ENCODE data around the gene ZNF785. TPM values are rescaled to one million over a fixed set of nuclear protein-coding genes. Genes with fewer than 3 reads are reported as not detected.

The ZNF785 gene
- total and polyA plus RNA-seq, 2 of the 13 experiments (the other 11 are each of a cell fraction or from before 2014, with no cell fraction given): 0.01 TPM; not detected in 1

- TF ChIP-seq ZNF34 (CRISPR knock-in tag; IDR thresholded peaks at IDR 0.05; ENCODE audit: borderline replicate concordance): no peak
- no peak for TF ChIP-seq KDM2A (CRISPR knock-in tag; IDR thresholded peaks at IDR 0.05; ENCODE audit: borderline replicate concordance, low read depth)
- TF ChIP-seq ZNF776 (CRISPR knock-in tag; IDR thresholded peaks at IDR 0.05): no peak
- TF ChIP-seq BCL6 (CRISPR knock-in tag; IDR thresholded peaks at IDR 0.05): no peak
- no peak for TF ChIP-seq FOXJ3 (CRISPR knock-in tag; IDR thresholded peaks at IDR 0.05; ENCODE audit: borderline replicate concordance)
- TF ChIP-seq NONO (IDR thresholded peaks at IDR 0.05): no peak
- 0 out of 2 replicates have a peak, but pooled peaks have one; percentile 9 for TF ChIP-seq NONO (CRISPR knock-in tag; conservative IDR thresholded peaks at IDR 0.05)
- TF ChIP-seq HIVEP1 (CRISPR knock-in tag; IDR thresholded peaks at IDR 0.05): 0 out of 2 replicates have a peak, but pooled peaks have one; percentile 21
- TF ChIP-seq ZNF33B (CRISPR knock-in tag; IDR thresholded peaks at IDR 0.05): no peak
- TF ChIP-seq POLR2G (IDR thresholded peaks at IDR 0.05; ENCODE audit: low read depth, low read length): peak; percentile 39
- TF ChIP-seq, protein P1, sequence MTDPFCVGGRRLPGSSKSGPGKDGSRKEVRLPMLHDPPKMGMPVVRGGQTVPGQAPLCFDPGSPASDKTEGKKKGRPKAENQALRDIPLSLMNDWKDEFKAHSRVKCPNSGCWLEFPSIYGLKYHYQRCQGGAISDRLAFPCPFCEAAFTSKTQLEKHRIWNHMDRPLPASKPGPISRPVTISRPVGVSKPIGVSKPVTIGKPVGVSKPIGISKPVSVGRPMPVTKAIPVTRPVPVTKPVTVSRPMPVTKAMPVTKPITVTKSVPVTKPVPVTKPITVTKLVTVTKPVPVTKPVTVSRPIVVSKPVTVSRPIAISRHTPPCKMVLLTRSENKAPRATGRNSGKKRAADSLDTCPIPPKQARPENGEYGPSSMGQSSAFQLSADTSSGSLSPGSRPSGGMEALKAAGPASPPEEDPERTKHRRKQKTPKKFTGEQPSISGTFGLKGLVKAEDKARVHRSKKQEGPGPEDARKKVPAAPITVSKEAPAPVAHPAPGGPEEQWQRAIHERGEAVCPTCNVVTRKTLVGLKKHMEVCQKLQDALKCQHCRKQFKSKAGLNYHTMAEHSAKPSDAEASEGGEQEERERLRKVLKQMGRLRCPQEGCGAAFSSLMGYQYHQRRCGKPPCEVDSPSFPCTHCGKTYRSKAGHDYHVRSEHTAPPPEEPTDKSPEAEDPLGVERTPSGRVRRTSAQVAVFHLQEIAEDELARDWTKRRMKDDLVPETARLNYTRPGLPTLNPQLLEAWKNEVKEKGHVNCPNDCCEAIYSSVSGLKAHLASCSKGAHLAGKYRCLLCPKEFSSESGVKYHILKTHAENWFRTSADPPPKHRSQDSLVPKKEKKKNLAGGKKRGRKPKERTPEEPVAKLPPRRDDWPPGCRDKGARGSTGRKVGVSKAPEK (CRISPR knock-in tag; IDR thresholded peaks at IDR 0.05; ENCODE audit: borderline replicate concordance): no peak
- no peak for TF ChIP-seq RFX5 (IDR thresholded peaks at IDR 0.05; ENCODE audit: low read depth, low read length)
- FAIRE-seq: no peak
- H3K4me1 ChIP-seq (ENCODE audit: insufficient read depth, low read length): peaks cover 55% of the 10 kb centered on the region
- no peak for ATAC-seq
- peaks cover 0 to 25% of the 10 kb centered on the region in 2 experiments; a peak in 4 of 5 replicates for H3K36me3 ChIP-seq (replicated peaks in 1 of 2; ENCODE audit: control insufficient read depth in 1 of 2, insufficient read depth in 2 of 2, low read length in 2 of 2)
- DNase-seq (ENCODE audit: low spot score): no peak
- no peaks in the 10 kb centered on the region for H3K27me3 ChIP-seq (ENCODE audit: control insufficient read depth in 1 of 2, insufficient read depth in 2 of 2, low read length in 2 of 2)
- H3K27ac ChIP-seq (ENCODE audit: extremely low read length, insufficient read depth, low read length): no peak overlapping the region
- H2AFZ ChIP-seq (ENCODE audit: low read length): no peak overlapping the region
- in situ Hi-C loops (cut with HindIII; ENCODE audit: extremely low pct_ligation_motif_present, low pct_unique_long_range_greater_than_20kb): no loop called here
- no peak overlapping the region for H3K4me3 ChIP-seq (replicated peaks in 1 of 3; ENCODE audit: insufficient read depth in 1 of 3, low read depth in 2 of 3, low read length in 3 of 3)
- peaks cover 10% of the 10 kb centered on the region for H3K79me2 ChIP-seq (ENCODE audit: insufficient read depth, low read length)
- H3K9ac ChIP-seq (ENCODE audit: insufficient read depth, low read depth, low read length): no peak overlapping the region
- ChIA-PET CTCF (ENCODE audit: low intra/inter-chr PET ratio, low total read pairs) (no interaction called here), POLR2A (interaction anchor here (0.9 to 2.2 kb wide), 2 partner anchors 11 to 144 kb away, joined by 3 to 12 read pairs; partner anchors contain the start of gene ZNF771)
- 94% methylated on average over 3 of the region's 3 CpGs for WGBS (ENCODE audit: low lambda C conversion rate)
- no peaks in the 10 kb centered on the region for H3K9me3 ChIP-seq (ENCODE audit: low read length)
- H3K4me2 ChIP-seq (ENCODE audit: low read depth, low read length): no peak overlapping the region
- intact Hi-C loops (cut with micrococcal nuclease; ENCODE audit: unreplicated experiment): no loop called here
- H4K20me1 ChIP-seq (ENCODE audit: insufficient read depth, low read length): no peaks in the 10 kb centered on the region
- no TSS peak for BruUV-seq (replicated peaks)
Measured at GRCh38 chr16:30551781-30552180, 33.7 kb downstream of the ZNF785 start.
